Subcutaneous preadipocyte (primary cell): ENCODE measurements around the gene IAPP. TPM values are rescaled to one million over a fixed set of nuclear protein-coding genes. Genes with fewer than 3 reads are reported as not detected.

Experiments
- total RNA-seq: library from RNA; depleted of rRNA; stranded (reverse); fragments of >200 nt; gene quantifications from 2 replicates; pipeline ENCODE4 v1.2.3, GENCODE V29; 2012

Gene IAPP
- not detected in 2 replicates for total RNA-seq

GRCh38 chr12:21372602-21373001 lies at the start of gene IAPP:
TSS of gene IAPP (plus strand) at chr12:21372902. CDS start at chr12:21373352, 450 bp downstream.

GRCh38 chr12:21334771-21335325 lies 37.9 kb upstream of the IAPP start, which contains the start of gene SLCO1A2:
TSS of gene SLCO1A2 (minus strand) at chr12:21334917. CDS start at chr12:21334647, 270 bp downstream.

Other genes with a start within 250 kb of the IAPP start
- not detected in 2 replicates for gene SLCO1B1, start 241.7 kb upstream of the IAPP start, total RNA-seq
- gene SLCO1A2, start 38.0 kb upstream of the IAPP start, total RNA-seq: not detected in 2 replicates
- gene PYROXD1, start 64.8 kb downstream of the IAPP start, total RNA-seq: 7.7 and 11.1 TPM in 2 replicates
- 79.0 and 111 TPM in 2 replicates for gene RECQL, start 128.7 kb downstream of the IAPP start, total RNA-seq
- 42.3 and 51.0 TPM in 2 replicates for gene GOLT1B, start 128.9 kb downstream of the IAPP start, total RNA-seq
- gene SPX, start 153.4 kb downstream of the IAPP start, total RNA-seq: under 0.01 and 0.98 TPM in 2 replicates
- not detected in 2 replicates for gene GYS2, start 231.9 kb downstream of the IAPP start, total RNA-seq